GM12892 (cell line): Measurements from ENCODE around the gene PIGW.

Experiments used
- POLR2A ChIP-seq: IDR thresholded peaks from 2 replicates; pipeline ENCODE4 v1.6.1; 2011; ENCODE audit warnings: low read depth, low read length, control low read depth
- TAF1 ChIP-seq: IDR thresholded peaks from 2 replicates; pipeline ENCODE4 v1.6.1; 2011; ENCODE audit warnings: low read depth, mild to moderate bottlenecking, control low read depth, low read length, borderline replicate concordance

- TF ChIP-seq TAF1 (no peak), POLR2A (no peak)
Observed at GRCh38 chr17:36506249-36506826, 28.4 kb upstream of the PIGW start.
